VCaP (cell line): ENCODE measurements around the gene C9orf40.
A peak's percentile ranks its signal among the peaks of the same experiment; 100 is the strongest.

Experiments
- H3K27ac ChIP-seq: fragments of 450-650 bp; 2 replicates; pipeline ENCODE4 v1.5.1; 2017
- TF ChIP-seq, protein P1 (sequence below): fragments of 450-650 bp; conservative IDR thresholded peaks from 2 replicates; pipeline ENCODE4 v1.5.1; 2017; ENCODE audit warnings: mild to moderate bottlenecking, moderate library complexity

The C9orf40 gene

DNA sequence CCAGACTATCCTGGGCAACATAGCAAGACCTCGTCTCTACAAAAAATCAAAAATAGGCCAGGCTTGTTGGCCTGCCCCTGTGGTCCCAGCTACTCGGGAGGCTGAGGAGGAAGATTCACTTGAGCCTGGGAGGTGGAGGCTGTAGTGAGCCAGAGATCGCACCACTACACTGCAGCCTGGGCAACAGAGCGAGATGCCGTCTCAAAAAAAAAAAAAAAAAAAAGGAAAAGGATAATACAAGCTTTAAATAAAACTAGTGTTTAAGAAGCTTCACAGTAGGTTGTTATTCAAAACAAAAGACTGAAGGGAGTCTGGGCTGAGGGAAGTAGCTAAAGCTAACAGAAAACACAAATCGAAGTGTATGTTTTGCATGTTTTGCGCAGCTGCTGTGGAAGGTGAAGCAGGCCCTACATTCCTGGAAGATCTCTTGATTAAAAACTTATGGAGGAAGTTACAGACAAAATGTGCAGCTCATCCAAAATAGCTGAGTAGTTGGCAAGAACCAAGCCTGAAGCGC lies 581 bp upstream of the C9orf40 start:
- peak overlapping the region; percentile 88 for H3K27ac ChIP-seq
- TF ChIP-seq, protein P1, sequence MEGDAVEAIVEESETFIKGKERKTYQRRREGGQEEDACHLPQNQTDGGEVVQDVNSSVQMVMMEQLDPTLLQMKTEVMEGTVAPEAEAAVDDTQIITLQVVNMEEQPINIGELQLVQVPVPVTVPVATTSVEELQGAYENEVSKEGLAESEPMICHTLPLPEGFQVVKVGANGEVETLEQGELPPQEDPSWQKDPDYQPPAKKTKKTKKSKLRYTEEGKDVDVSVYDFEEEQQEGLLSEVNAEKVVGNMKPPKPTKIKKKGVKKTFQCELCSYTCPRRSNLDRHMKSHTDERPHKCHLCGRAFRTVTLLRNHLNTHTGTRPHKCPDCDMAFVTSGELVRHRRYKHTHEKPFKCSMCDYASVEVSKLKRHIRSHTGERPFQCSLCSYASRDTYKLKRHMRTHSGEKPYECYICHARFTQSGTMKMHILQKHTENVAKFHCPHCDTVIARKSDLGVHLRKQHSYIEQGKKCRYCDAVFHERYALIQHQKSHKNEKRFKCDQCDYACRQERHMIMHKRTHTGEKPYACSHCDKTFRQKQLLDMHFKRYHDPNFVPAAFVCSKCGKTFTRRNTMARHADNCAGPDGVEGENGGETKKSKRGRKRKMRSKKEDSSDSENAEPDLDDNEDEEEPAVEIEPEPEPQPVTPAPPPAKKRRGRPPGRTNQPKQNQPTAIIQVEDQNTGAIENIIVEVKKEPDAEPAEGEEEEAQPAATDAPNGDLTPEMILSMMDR: no peak

DNA sequence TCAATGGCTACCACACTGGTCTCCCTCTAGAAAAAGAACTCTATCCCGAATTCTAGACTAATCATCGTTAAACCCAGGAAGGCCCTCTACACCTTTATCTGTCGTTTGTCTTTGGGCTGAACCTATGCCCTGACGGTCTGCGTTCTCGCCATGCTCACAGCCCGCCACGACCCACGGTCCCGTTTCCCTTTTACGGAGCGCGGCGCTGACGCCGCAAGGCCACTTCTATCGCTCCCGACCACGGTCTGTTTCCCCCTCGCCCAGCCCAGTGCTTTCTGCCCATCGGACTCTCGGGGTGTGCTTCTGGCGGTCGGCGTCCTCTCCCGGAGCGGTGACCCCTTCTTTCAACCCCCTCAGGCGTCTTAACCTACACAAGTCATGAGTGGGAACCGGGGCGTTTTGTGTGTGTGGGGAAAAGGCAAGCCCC lies 974 bp downstream of the C9orf40 start:
- TF ChIP-seq, protein P1: no peak
- peak overlapping the region; percentile 88 for H3K27ac ChIP-seq

DNA sequence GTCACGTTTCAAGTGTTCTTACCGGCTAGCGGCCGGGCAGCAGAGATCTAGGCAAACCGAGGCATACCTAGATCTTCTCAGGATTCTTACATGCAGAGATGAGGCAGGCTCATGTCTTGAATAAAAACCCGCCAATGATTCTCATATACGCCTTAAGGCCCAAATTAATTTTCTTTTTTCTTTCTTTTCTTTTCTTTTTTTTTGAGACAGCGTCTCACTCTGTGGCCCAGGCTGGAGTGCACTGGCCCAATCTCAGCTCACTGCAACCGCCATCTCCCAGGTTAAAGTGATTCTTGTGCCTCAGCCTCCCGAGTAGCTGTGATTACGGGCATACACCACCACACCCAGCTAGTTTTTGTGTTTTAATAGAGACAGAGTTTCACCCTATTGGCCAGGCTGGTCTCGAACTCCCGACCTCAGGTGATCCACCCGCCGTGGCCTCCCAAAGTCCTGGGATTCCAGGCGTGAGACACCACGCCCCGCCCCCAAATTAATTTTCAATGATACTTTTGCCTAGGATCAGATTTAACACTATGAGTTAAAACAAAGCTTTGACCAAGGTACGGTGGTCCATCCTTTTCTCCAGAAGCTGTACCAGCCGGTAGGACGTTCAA lies 1.5 kb downstream of the C9orf40 start:
- H3K27ac ChIP-seq: peak overlapping the region; percentile 88
- TF ChIP-seq, protein P1: no peak

DNA sequence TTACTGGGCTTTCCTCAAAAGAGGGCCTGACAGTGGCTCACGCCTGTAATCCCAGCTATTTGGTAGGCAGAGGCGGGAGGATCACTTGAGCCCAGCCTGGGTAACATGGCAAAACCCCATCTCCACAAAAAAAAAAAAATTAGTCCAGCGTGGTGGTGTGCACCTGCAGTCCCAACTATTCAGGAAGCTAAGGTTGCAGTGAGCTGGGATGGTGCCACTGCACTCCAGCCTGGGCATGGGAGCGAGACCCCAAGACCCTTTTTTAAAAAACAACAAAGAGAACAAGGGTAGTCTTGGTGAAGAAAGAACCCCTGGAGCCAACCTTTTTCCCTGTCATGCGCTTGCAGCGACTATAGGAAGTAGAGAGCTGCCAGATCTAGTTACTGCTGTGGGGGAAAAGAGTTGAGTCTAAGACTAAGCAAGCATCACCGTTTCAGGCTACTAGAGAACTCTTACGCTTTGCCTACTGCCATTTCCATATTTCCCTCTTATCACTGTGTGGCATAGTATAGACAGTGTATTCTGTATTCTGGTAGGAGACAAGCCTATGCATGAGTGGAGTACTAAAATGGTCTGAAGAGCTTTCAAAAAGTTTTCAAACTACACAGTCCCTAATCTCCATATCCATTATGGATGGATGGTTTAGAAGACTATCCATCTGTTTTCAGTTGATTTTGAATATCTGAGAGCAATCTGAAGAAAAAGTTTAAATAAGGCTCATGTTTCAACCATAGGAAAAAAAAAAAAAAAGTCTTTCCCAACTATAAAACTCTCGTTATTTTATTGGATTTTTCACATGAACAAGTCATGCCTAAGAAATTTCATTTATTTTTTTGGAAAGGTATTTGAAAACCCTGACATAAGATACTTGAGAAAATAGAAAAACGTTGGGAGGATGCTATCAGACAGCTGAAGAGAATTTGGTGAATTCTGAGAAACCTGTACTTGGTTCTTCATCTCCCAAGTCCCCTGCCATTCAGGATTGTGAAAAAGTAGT lies 2.6 kb downstream of the C9orf40 start:
- TF ChIP-seq, protein P1: no peak
- H3K27ac ChIP-seq: no peak overlapping the region

DNA sequence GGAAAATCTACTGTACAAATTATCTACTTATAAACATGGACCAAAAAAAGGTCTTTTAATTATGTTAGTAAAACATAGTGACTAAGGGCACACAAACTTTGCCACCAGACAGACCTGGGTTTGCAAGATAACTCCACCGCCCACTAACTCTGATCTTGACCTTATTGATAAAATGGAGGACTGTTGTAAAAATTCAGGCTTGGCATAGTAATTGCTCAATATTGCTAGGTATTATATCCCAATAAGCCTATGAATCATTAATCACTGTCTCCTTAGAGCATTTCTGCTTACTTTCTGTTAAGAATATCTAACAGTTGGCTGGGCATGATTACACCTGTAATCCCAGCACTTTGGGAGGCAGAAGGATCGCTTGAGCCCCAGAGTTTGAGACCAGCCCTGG lies 3.8 kb downstream of the C9orf40 start:
- H3K27ac ChIP-seq: no peak overlapping the region
- TF ChIP-seq, protein P1: no peak

DNA sequence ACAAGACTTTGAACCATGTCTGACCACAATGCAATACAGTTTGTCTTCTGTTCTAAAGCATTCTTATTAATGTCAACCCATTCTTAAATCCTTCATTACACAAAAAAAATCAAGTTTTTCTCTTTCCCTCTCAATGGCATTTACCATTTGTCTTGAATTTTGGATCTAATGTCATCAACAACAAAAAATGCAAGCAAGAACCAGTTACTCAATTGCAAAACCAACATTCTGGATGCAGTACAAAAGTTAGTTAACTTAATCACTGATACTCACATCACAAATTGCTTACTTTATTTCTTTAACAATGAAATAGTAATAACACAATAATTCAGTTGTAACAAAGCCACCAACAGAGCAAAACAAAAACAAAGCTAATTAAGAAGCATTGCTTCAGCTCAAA lies 6.0 kb downstream of the C9orf40 start:
- TF ChIP-seq, protein P1: no peak

DNA sequence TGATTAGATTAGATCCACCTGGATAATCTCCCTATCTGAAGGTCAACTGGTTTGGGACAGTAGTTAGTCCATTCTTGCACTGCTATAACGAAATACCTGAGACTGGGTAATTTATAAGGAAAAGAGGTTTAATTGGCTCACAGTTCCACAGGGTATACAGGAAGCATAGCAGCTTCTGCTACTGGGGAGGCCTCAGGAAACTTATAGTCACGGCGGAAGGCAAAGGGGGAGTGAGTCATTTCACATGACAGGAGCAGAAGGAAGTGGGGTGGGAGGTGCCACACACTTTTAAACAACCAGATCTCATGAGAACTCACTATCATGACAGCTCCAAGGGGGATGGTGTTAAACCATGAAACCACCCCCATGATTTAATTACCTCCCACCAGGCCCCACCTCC lies 9.9 kb downstream of the C9orf40 start:
- H3K27ac ChIP-seq: no peak overlapping the region

More for the DNA sequence above, 6.0 kb downstream of the C9orf40 start:
- no peak overlapping the region for H3K27ac ChIP-seq

More for the DNA sequence above, 9.9 kb downstream of the C9orf40 start:
- TF ChIP-seq, protein P1: no peak
